ENCODE results near the gene DKK2.

The DKK2 gene

DNA sequence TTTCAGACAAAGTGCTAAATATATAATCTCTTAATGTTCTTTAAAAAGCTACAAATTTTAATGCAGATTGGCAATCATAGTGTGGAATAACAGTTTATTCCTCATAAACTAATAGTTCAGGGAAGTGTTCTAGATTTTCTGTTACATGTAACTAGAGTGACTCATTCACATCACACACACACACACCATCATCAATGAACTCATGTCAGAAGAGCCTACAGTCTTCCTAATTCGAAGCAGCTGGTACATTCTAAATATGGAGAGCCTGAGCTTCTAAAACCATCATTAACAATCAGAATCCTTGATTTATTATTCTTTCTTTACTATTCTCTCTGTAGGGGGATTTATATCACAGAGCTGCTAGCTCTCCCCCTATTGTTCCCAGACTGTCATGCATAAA, 49.6 kb downstream of the DKK2 start:
- H3K27me3 ChIP-seq (ENCODE audit: insufficient read depth, poor library complexity, severe bottlenecking) = no peaks in the 10 kb centered on the region
- ATAC-seq (ENCODE audit: low read depth) (no peak), DNase-seq (ENCODE audit: low spot score) (no peak)
- no peaks in the 10 kb centered on the region for H3K4me1 ChIP-seq (ENCODE audit: insufficient read depth, poor library complexity, severe bottlenecking)
- H3K27ac ChIP-seq (ENCODE audit: poor library complexity, severe bottlenecking) = no peak overlapping the region
- TF ChIP-seq, protein P1, sequence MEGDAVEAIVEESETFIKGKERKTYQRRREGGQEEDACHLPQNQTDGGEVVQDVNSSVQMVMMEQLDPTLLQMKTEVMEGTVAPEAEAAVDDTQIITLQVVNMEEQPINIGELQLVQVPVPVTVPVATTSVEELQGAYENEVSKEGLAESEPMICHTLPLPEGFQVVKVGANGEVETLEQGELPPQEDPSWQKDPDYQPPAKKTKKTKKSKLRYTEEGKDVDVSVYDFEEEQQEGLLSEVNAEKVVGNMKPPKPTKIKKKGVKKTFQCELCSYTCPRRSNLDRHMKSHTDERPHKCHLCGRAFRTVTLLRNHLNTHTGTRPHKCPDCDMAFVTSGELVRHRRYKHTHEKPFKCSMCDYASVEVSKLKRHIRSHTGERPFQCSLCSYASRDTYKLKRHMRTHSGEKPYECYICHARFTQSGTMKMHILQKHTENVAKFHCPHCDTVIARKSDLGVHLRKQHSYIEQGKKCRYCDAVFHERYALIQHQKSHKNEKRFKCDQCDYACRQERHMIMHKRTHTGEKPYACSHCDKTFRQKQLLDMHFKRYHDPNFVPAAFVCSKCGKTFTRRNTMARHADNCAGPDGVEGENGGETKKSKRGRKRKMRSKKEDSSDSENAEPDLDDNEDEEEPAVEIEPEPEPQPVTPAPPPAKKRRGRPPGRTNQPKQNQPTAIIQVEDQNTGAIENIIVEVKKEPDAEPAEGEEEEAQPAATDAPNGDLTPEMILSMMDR (IDR thresholded peaks at IDR 0.05; ENCODE audit: poor library complexity, severe bottlenecking) = no peak
- no peak overlapping the region for H3K4me3 ChIP-seq (ENCODE audit: severe bottlenecking)
- H3K9me3 ChIP-seq (ENCODE audit: severe bottlenecking) = no peaks in the 10 kb centered on the region
- no peaks in the 10 kb centered on the region for H3K36me3 ChIP-seq (ENCODE audit: low read depth)

DNA sequence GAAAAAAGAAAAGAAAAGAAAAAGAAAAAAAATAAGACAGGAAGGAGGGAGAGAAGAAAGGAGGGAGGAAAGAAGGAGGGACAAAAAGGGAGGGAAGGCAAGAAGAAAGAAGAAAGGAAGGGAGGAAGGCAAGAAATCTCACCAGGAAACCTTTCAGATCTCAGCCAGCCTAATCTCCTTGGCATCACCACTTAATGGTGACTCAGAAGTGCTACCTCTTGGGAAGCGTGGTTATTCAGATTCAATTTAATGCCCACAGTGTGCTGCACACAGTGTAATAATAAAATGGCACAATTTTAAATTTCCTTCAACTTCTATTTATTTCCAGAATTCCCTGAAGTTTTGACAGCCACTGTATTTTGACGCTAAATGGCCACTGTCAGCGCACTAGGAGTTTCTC, 50.3 kb downstream of the DKK2 start:
- TF ChIP-seq, protein P1 (IDR thresholded peaks at IDR 0.05; ENCODE audit: poor library complexity, severe bottlenecking) = no peak
- no peak overlapping the region for H3K4me3 ChIP-seq (ENCODE audit: severe bottlenecking)
- H3K27me3 ChIP-seq (ENCODE audit: insufficient read depth, poor library complexity, severe bottlenecking) = no peaks in the 10 kb centered on the region
- no peak for ATAC-seq (ENCODE audit: low read depth)
- H3K4me1 ChIP-seq (ENCODE audit: insufficient read depth, poor library complexity, severe bottlenecking) = no peaks in the 10 kb centered on the region
- no peak overlapping the region for H3K27ac ChIP-seq (ENCODE audit: poor library complexity, severe bottlenecking)
- H3K36me3 ChIP-seq (ENCODE audit: low read depth) = no peaks in the 10 kb centered on the region
- H3K9me3 ChIP-seq (ENCODE audit: severe bottlenecking) = no peaks in the 10 kb centered on the region
- DNase-seq (ENCODE audit: low spot score) = no peak

DNA sequence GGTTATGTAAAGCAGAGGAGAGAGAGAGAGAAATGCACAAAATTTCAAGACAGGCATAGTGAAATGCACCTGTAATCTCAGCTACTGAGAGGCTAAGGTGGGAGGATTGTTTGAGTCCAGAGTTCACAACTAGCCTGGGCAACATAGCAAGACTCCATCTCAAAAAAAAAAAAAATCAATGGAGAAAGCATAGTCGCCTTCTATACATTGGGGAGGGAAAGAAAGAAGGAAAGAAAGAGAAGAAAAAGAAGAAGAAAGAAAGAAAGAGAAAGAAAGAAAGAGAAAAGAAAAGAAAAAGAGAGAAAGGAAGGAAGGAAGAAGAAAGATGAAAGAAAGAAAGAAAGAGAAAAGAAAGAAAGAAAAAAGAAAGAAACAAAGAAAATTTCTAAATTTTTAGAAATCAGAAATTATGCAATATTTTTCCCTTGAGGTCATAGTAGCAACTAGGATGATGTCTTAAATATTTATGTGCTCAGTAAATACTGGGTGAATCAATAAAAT, 53.4 kb downstream of the DKK2 start:
- Histone ChIP-seq H3K27ac (ENCODE audit: poor library complexity, severe bottlenecking) (no peak overlapping the region), H3K36me3 (ENCODE audit: low read depth) (no peaks in the 10 kb centered on the region), H3K4me1 (ENCODE audit: insufficient read depth, poor library complexity, severe bottlenecking) (no peaks in the 10 kb centered on the region), H3K4me3 (ENCODE audit: severe bottlenecking) (no peak overlapping the region), H3K9me3 (ENCODE audit: severe bottlenecking) (no peaks in the 10 kb centered on the region), H3K27me3 (ENCODE audit: insufficient read depth, poor library complexity, severe bottlenecking) (no peaks in the 10 kb centered on the region)
- DNase-seq (ENCODE audit: low spot score) = no peak
- TF ChIP-seq, protein P1 (IDR thresholded peaks at IDR 0.05; ENCODE audit: poor library complexity, severe bottlenecking) = no peak
- no peak for ATAC-seq (ENCODE audit: low read depth)

DNA sequence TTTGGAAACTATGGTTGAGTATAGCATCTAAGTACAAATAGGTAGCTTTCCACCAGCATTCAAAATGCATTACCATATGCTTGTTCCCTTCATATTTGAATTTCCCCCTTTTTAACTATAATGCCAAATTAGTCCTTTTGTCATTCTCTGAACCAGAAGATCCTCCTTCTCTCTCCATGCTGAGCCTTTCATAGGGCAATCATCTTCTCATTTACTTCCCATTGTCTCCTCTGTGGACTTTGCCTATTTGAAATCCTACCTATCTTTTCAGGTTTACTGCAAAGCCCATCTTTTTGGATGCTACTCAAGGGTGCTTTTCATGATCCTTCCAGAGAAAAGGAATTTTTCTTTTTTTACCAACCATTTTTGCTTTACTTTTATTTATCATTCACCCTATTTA, 54.7 kb downstream of the DKK2 start:
- no peak overlapping the region for H3K27ac ChIP-seq (ENCODE audit: poor library complexity, severe bottlenecking)
- DNase-seq (ENCODE audit: low spot score) (no peak), ATAC-seq (ENCODE audit: low read depth) (no peak)
- no peaks in the 10 kb centered on the region for H3K36me3 ChIP-seq (ENCODE audit: low read depth)
- no peaks in the 10 kb centered on the region for H3K27me3 ChIP-seq (ENCODE audit: insufficient read depth, poor library complexity, severe bottlenecking)
- TF ChIP-seq, protein P1 (IDR thresholded peaks at IDR 0.05; ENCODE audit: poor library complexity, severe bottlenecking) = no peak
- H3K4me3 ChIP-seq (ENCODE audit: severe bottlenecking) = no peak overlapping the region
- no peaks in the 10 kb centered on the region for H3K9me3 ChIP-seq (ENCODE audit: severe bottlenecking)
- H3K4me1 ChIP-seq (ENCODE audit: insufficient read depth, poor library complexity, severe bottlenecking) = no peaks in the 10 kb centered on the region

DNA sequence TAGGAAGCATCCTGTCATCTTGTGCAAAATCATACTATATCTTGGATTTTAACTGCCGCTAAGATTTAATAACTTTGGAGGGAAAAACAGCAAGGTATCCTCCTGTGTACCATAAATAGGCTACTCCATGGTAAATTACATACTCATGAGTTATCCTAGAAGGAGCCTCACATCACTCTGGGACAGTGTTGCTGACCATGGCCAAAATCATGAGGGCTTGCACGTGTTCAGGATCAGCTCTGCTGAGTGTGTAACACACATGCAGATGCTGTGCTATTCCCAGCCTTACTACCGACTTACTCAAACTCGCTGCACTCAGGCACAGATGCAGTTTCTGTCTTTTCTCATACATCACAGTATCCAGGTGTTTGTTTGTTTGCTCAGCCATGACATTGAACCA, 56.6 kb downstream of the DKK2 start:
- Histone ChIP-seq H3K27me3 (ENCODE audit: insufficient read depth, poor library complexity, severe bottlenecking) (no peaks in the 10 kb centered on the region), H3K9me3 (ENCODE audit: severe bottlenecking) (no peaks in the 10 kb centered on the region), H3K4me3 (ENCODE audit: severe bottlenecking) (no peak overlapping the region), H3K27ac (ENCODE audit: poor library complexity, severe bottlenecking) (no peak overlapping the region), H3K4me1 (ENCODE audit: insufficient read depth, poor library complexity, severe bottlenecking) (no peaks in the 10 kb centered on the region), H3K36me3 (ENCODE audit: low read depth) (no peaks in the 10 kb centered on the region)
- ATAC-seq (ENCODE audit: low read depth) = no peak
- TF ChIP-seq, protein P1 (IDR thresholded peaks at IDR 0.05; ENCODE audit: poor library complexity, severe bottlenecking) = no peak
- no peak for DNase-seq (ENCODE audit: low spot score)

All from RWPE2 (cell line).